ENCODE data around the gene CRYGS.

GRCh38 chr3:186519021-186519658, 25.0 kb downstream of the CRYGS start:
- TF ChIP-seq CTCF (IDR thresholded peaks at IDR 0.05), result no peak
- no peak for TF ChIP-seq EP300 (IDR thresholded peaks at IDR 0.05)

All from gastroesophageal sphincter (tissue), 3 donors.